ENCODE data around the gene CCL11.

DNA sequence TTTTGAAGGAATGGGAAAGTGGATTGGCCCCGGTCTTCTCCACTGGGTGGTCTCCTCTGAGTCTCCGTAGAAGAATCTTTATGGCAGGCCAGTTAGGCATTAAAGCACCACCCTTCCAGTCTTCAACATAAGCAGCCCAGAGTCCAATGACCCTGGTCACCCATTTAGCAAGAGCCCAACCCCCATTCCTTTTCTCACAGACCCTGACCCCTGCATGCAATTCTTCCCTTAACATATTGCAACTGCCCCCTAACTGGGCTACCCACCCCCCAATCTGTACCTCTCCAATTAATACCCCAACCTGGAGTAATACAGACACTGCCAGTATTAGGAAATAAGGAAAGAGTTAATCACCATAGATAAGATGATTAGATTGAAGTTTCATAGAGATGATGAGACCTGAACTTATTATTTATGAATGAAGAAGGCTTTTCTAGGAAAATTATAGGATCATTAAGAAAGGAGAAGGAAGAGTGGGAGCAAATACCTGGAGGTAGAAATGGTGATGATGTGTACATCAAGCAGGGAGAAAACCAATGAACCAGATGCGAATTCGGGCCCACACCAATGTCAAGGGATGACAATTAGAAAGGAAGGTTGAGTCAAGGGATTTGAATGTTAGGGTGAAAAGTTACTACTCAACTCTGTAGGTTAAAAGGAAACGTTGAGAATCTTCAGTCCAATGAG, 28.1 kb upstream of the CCL11 start:
- TF ChIP-seq POLR2A (IDR thresholded peaks at IDR 0.05; ENCODE audit: low read depth, low read length) = no peak
- TF ChIP-seq POLR2AphosphoS5 (IDR thresholded peaks at IDR 0.05; ENCODE audit: low read depth, low read length) = no peak
- no peak for TF ChIP-seq TAF1 (IDR thresholded peaks at IDR 0.05; ENCODE audit: low read depth, low read length)
- no peak for TF ChIP-seq SPI1 (IDR thresholded peaks at IDR 0.05; ENCODE audit: low read depth, low read length)
- TF ChIP-seq POU2F2 (IDR thresholded peaks at IDR 0.05; ENCODE audit: low read depth, low read length) = no peak
- TF ChIP-seq PAX5 (IDR thresholded peaks at IDR 0.05; ENCODE audit: insufficient read depth, low read length, severe bottlenecking) = no peak

Measured in GM12891 (cell line).